ENCODE data around the gene TDRD9. TPM values are rescaled to one million over a fixed set of nuclear protein-coding genes. Genes with fewer than 3 reads are reported as not detected.

Gene TDRD9
- total and polyA plus RNA-seq, 2 experiments from 2014 or later: 0.24 TPM; not detected in 1

DNA sequence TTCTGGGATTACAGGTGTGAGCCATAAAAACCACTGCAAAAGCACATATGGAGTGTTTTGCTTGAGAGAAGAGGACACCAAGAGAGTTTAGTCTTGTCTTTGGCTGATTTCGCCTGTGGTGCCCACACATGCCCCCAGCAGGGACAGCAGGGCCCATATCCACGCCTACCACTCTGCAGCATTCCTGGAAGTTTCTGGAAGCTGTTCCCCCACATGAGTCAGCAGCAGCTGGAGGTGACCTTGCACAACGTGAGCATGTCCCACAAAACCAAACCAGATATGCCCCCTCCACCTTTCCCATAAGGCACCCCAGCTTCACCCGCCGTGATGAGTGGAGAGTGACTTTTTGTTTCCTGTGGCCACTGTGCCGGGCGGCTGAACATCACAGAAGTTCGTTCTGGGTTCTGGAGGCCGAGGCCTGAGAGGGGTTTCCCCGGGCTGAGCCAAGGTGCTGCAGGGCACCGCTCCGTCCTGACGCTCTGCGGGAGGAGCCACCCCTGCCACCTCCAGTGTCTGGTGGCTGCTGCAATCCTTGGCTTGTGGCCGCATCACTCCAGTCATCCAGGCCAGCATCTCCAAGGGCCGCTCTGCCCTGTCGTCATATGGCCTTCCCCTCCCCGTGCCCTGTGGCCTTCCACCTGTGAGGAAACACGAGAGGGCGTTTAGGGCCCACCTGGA is 162.0 kb downstream of the TDRD9 start (continued):
- TF ChIP-seq, protein P1, sequence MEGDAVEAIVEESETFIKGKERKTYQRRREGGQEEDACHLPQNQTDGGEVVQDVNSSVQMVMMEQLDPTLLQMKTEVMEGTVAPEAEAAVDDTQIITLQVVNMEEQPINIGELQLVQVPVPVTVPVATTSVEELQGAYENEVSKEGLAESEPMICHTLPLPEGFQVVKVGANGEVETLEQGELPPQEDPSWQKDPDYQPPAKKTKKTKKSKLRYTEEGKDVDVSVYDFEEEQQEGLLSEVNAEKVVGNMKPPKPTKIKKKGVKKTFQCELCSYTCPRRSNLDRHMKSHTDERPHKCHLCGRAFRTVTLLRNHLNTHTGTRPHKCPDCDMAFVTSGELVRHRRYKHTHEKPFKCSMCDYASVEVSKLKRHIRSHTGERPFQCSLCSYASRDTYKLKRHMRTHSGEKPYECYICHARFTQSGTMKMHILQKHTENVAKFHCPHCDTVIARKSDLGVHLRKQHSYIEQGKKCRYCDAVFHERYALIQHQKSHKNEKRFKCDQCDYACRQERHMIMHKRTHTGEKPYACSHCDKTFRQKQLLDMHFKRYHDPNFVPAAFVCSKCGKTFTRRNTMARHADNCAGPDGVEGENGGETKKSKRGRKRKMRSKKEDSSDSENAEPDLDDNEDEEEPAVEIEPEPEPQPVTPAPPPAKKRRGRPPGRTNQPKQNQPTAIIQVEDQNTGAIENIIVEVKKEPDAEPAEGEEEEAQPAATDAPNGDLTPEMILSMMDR (conservative IDR thresholded peaks at IDR 0.05; ENCODE audit: low read depth in 2 of 2): no peak
- TF ChIP-seq NANOG (IDR thresholded peaks at IDR 0.05; ENCODE audit: borderline replicate concordance) (no peak), CREB1 (CRISPR knock-in tag; IDR thresholded peaks at IDR 0.05; ENCODE audit: low read depth) (no peak)

DNA sequence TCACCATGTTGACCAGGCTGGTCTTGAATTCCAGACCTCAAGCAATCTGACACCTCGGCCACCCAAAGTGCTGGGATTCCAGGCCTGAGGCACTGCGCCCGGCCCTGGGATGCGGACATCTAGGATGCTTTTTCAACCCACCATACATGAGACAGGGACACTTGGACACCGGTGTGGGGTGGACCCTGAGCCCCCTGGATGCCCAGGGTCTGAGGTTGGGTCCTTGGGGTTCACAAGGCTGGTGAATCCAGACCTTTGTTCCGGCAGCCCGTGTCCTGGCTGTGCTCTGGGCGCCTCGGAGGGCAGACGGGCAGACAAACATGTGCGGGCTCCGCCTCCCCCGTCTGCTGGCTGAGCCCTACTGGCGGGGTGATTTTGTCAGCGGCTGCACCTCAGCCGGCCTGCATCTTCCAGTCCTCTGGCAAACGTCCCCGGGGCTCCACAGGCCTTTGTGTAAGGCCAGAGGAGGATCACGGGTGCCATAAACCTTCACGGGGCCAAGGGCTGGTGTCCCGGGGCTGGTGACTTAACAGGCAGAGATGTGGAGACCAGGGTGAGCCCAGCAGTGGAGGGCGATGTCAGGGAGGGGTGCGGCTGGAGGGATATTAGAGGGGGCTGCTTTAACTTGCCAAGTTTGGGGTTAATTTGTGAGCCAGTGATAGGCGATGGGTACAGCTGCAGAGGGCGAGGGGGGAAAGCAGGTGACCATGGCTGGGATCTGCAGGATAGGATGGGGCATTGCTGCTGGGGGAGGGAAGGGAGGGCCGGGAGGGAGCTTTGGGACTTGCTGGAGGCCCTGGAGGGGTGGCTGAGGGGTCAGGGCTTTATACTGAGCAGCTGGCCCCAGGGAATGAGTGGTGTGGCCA is 163.0 kb downstream of the TDRD9 start:
- H3K27ac Mint-ChIP-seq: no peak overlapping the region
- H3K27me3 Mint-ChIP-seq (ENCODE audit: insufficient read depth, low read depth, poor library complexity): peaks cover 13% of the 10 kb centered on the region
- H3K4me1 Mint-ChIP-seq: peaks cover 7% of the 10 kb centered on the region; the same call in 2 of the 3 replicates
- no peaks in the 10 kb centered on the region for H3K9me2 ChIP-seq (ENCODE audit: insufficient read depth)
- no peak for TF ChIP-seq NANOG (IDR thresholded peaks at IDR 0.05; ENCODE audit: borderline replicate concordance)
- TF ChIP-seq POLR2AphosphoS5 (IDR thresholded peaks at IDR 0.05; ENCODE audit: low read depth): no peak
- TF ChIP-seq, protein P2, sequence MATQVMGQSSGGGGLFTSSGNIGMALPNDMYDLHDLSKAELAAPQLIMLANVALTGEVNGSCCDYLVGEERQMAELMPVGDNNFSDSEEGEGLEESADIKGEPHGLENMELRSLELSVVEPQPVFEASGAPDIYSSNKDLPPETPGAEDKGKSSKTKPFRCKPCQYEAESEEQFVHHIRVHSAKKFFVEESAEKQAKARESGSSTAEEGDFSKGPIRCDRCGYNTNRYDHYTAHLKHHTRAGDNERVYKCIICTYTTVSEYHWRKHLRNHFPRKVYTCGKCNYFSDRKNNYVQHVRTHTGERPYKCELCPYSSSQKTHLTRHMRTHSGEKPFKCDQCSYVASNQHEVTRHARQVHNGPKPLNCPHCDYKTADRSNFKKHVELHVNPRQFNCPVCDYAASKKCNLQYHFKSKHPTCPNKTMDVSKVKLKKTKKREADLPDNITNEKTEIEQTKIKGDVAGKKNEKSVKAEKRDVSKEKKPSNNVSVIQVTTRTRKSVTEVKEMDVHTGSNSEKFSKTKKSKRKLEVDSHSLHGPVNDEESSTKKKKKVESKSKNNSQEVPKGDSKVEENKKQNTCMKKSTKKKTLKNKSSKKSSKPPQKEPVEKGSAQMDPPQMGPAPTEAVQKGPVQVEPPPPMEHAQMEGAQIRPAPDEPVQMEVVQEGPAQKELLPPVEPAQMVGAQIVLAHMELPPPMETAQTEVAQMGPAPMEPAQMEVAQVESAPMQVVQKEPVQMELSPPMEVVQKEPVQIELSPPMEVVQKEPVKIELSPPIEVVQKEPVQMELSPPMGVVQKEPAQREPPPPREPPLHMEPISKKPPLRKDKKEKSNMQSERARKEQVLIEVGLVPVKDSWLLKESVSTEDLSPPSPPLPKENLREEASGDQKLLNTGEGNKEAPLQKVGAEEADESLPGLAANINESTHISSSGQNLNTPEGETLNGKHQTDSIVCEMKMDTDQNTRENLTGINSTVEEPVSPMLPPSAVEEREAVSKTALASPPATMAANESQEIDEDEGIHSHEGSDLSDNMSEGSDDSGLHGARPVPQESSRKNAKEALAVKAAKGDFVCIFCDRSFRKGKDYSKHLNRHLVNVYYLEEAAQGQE (IDR thresholded peaks at IDR 0.05; ENCODE audit: unreplicated experiment): no peak
- TF ChIP-seq STAT1 (IDR thresholded peaks at IDR 0.05; ENCODE audit: unreplicated experiment): no peak
- TF ChIP-seq EZH2 (IDR thresholded peaks at IDR 0.05; ENCODE audit: low read depth, unreplicated experiment): no peak
- H3K4me3 ChIP-seq: no peak overlapping the region
- DNase-seq (ENCODE audit: low spot score): no peak
- H3K36me3 Mint-ChIP-seq (ENCODE audit: low read depth): no peaks in the 10 kb centered on the region
- no peaks in the 10 kb centered on the region for H3K36me3 ChIP-seq (ENCODE audit: insufficient read depth)
- no peaks in the 10 kb centered on the region for H3F3A ChIP-seq (replicated peaks; ENCODE audit: low read depth)
- no peak overlapping the region for H2AFZ ChIP-seq
- peaks cover 5% of the 10 kb centered on the region; the same call in 1 of the 2 replicates for H3K4me1 ChIP-seq (ENCODE audit: insufficient read depth)
- 0 out of 3 replicates have a peak, but pooled peaks cover 2% of the 10 kb centered on the region for H3K9me3 Mint-ChIP-seq
- no peaks in the 10 kb centered on the region for H4K20me1 ChIP-seq (replicated peaks; ENCODE audit: insufficient read depth)
- no peak for ATAC-seq
- no peak overlapping the region for H3K4me2 ChIP-seq
- no peak overlapping the region for H3K4me3 Mint-ChIP-seq
- H3K27me3 ChIP-seq (ENCODE audit: insufficient read depth): peaks cover 2% of the 10 kb centered on the region; the same call in 1 of the 2 replicates
- no peaks in the 10 kb centered on the region for H3K79me2 ChIP-seq (replicated peaks; ENCODE audit: insufficient read depth)
- no peak overlapping the region for H3K27ac ChIP-seq (ENCODE audit: low read depth)

All from GM23338 (cell line).